Measurements from ENCODE around the gene KLK12.
"Not testable (repeated sequence)": the region's sequence is repeated elsewhere in the genome, so short reads cannot be mapped to it uniquely, and the experiment has no call there.

Gene KLK12

GRCh38 chr19:51014242-51014641 lies 20.6 kb downstream of the KLK12 start:
- DNase-seq = no peak

GRCh38 chr19:51012661-51013190 lies 22.1 kb downstream of the KLK12 start:
- DNase-seq = no peak

- DNase-seq = no peak
Observed at GRCh38 chr19:51010066-51010795, 24.6 kb downstream of the KLK12 start.

- DNase-seq = no peak
Observed at GRCh38 chr19:51009061-51009891, 25.5 kb downstream of the KLK12 start.

- no peak for DNase-seq
Observed at GRCh38 chr19:51007488-51007887, 27.3 kb downstream of the KLK12 start.

- no peak for DNase-seq
Observed at GRCh38 chr19:51006406-51006805, 28.4 kb downstream of the KLK12 start.

- DNase-seq = no peak
Observed at GRCh38 chr19:51005248-51005647, 29.6 kb downstream of the KLK12 start.

- no peak for DNase-seq
Observed at GRCh38 chr19:51003316-51003715, 31.5 kb downstream of the KLK12 start.

- DNase-seq = no peak
Observed at GRCh38 chr19:51002542-51003311, 32.1 kb downstream of the KLK12 start.

- DNase-seq = no peak
Observed at GRCh38 chr19:51002089-51002532, 32.7 kb downstream of the KLK12 start.

- DNase-seq = no peak
Observed at GRCh38 chr19:51001515-51001914, 33.3 kb downstream of the KLK12 start, which contains the start of gene KLK8. Gene KLK8 (minus strand): TSS chr19:51001604. CDS start chr19:51001167, 437 bp downstream.

GRCh38 chr19:51000981-51001380 lies 33.8 kb downstream of the KLK12 start:
- no peak for DNase-seq

GRCh38 chr19:51000426-51000825 lies 34.4 kb downstream of the KLK12 start:
- DNase-seq = no peak

- no peak for DNase-seq
Observed at GRCh38 chr19:50998686-50999085, 36.1 kb downstream of the KLK12 start.

GRCh38 chr19:50998061-50998460 lies 36.7 kb downstream of the KLK12 start:
- DNase-seq = no peak

- DNase-seq = no peak
Observed at GRCh38 chr19:50994129-50994528, 40.7 kb downstream of the KLK12 start.

GRCh38 chr19:50992666-50993035 lies 42.2 kb downstream of the KLK12 start:
- no peak for DNase-seq

GRCh38 chr19:50984416-50984815 lies 50.4 kb downstream of the KLK12 start:
- DNase-seq = not testable (repeated sequence)

GRCh38 chr19:50983625-50984292 lies 51.0 kb downstream of the KLK12 start, which contains the start of gene KLK7:
Gene KLK7 (minus strand): TSS chr19:50983917. CDS start chr19:50982399, 1,518 bp downstream.
- DNase-seq = no peak

GRCh38 chr19:50982186-50982585 lies 52.6 kb downstream of the KLK12 start:
- no peak for DNase-seq

GRCh38 chr19:50981587-50982146 lies 53.1 kb downstream of the KLK12 start:
- no peak for DNase-seq

GRCh38 chr19:50980208-50980607 lies 54.6 kb downstream of the KLK12 start:
- no peak for DNase-seq

Data from Kasumi-1 (cell line).